Testis (tissue), 5 donors: ENCODE measurements around the gene OR14K1. TPM values are rescaled to one million over a fixed set of nuclear protein-coding genes. Genes with fewer than 3 reads are reported as not detected.
"Not testable (repeated sequence)": the region's sequence is repeated elsewhere in the genome, so short reads cannot be mapped to it uniquely, and the experiment has no call there.

Experiments
- DNase-seq: peaks from one replicate; pipeline ENCODE4 v3.0.0-alpha.2; 2019
- H3K27ac ChIP-seq, 2 donors: fragments of 200-600 bp; sonication (generic); one replicate each; pipeline ENCODE4 v1.5.1; 2019
- H3K27me3 ChIP-seq: fragments of 200-600 bp; sonication (generic); one replicate; pipeline ENCODE4 v1.5.1; 2019
- H3K36me3 ChIP-seq: fragments of 200-600 bp; sonication (generic); one replicate; pipeline ENCODE4 v1.5.1; 2017; ENCODE audit warnings: low read depth; ENCODE audit errors: missing control alignments
- H3K4me1 ChIP-seq: fragments of 200-600 bp; sonication (generic); one replicate; pipeline ENCODE4 v1.5.1; 2019
- H3K4me3 ChIP-seq, 2 donors: fragments of 200-600 bp; sonication (generic); one replicate each; pipeline ENCODE4 v1.5.1; 2017 to 2019
- H3K9me3 ChIP-seq: fragments of 200-600 bp; sonication (generic); one replicate; pipeline ENCODE4 v1.5.1; 2017
- CTCF ChIP-seq, 3 experiments: fragments of 450-650 bp in 2 of 3; fragments of 200-600 bp in 1 of 3; sonication (generic) in 1 of 3; IDR thresholded peaks; one replicate each; pipeline ENCODE4 v1.5.1; 2016 to 2019; ENCODE audit warnings: antibody characterized with exemption in 3 of 3, mild to moderate bottlenecking in 2 of 3, moderate library complexity in 1 of 3
- POLR2A ChIP-seq: fragments of 450-650 bp; IDR thresholded peaks from one replicate; pipeline ENCODE4 v1.6.1; 2017; ENCODE audit warnings: antibody characterized with exemption, mild to moderate bottlenecking, moderate library complexity
- WGBS, 2 donors: methylation state at CpG; one replicate each; pipeline ENCODE4 v1.1.5; 2018; 5-methylcytosine and 5-hydroxymethylcytosine counted together
- intact Hi-C: fragments of 100-400 bp; cut with DNase I; formaldehyde crosslinking; loops from one replicate; pipeline ENCODE4 v1.15.1; 2023; ENCODE audit warnings: low total_unique reads
- long read RNA-seq, 2 donors: transcript quantifications; one replicate each; lab custom pipeline, GENCODE V29; 2026
- polyA plus RNA-seq: library from polyadenylated mRNA; stranded (reverse); fragments of 350-450 nt; fragmentation: Illumina TruSeq; extraction: RNeasy Lipid Tissue Mini Kit (QIAGEN cat#74804); gene quantifications from one replicate; pipeline ENCODE4 v1.2.3, GENCODE V29; 2014; ENCODE audit warnings: low read depth, low replicate concordance; ENCODE audit not compliant: insufficient read depth
- total RNA-seq, 2 donors: library from RNA; depleted of rRNA; stranded (reverse); fragments of >200 nt; gene quantifications; one replicate each; pipeline ENCODE4 v1.2.3, GENCODE V29; 2016

OR14K1 gene
- 1 to 10 TPM; 2.8 to 3.0 TPM for total RNA-seq
- not detected for polyA plus RNA-seq
- long read RNA-seq, donor 1, result 0 reads
- long read RNA-seq, donor 2, result 0 reads

- WGBS, 2 donors, result 96% methylated on average over 1 of the region's 1 CpG
- TF ChIP-seq CTCF (IDR thresholded peaks at IDR 0.05) (no peak), POLR2A (no peak)
- H3K27me3 ChIP-seq, result no peaks in the 10 kb centered on the region
- intact Hi-C loops, result no loop called here
- H3K9me3 ChIP-seq, result no peaks in the 10 kb centered on the region
- no peak within 1 kb of the TSS for H3K27ac ChIP-seq
- no peaks in the 10 kb centered on the region for H3K36me3 ChIP-seq
- H3K4me1 ChIP-seq, result no peaks in the 10 kb centered on the region
- H3K4me3 ChIP-seq, result no peak within 1 kb of the TSS
- DNase-seq, result no peak
Observed at GRCh38 chr1:247738315-247738714, at the start of gene OR14K1. Gene OR14K1, plus strand, starts transcription at chr1:247738615. Its CDS starts 0 bp downstream, at chr1:247738615.

GRCh38 chr1:247701338-247701737 is 37.1 kb upstream of the OR14K1 start:
- intact Hi-C loops, result no loop called here
- no peak for DNase-seq
- WGBS, 2 donors, result 53 to 62% methylated on average over 1 of the region's 1 CpG
- no peaks in the 10 kb centered on the region for H3K36me3 ChIP-seq
- no peaks in the 10 kb centered on the region for H3K27me3 ChIP-seq
- no peaks in the 10 kb centered on the region for H3K4me1 ChIP-seq
- H3K27ac ChIP-seq, result no peak overlapping the region
- no peak overlapping the region for H3K4me3 ChIP-seq
- TF ChIP-seq CTCF (IDR thresholded peaks at IDR 0.05) (no peak), POLR2A (no peak)
- H3K9me3 ChIP-seq, result no peaks in the 10 kb centered on the region

- DNase-seq, intact Hi-C loops, H3K36me3 ChIP-seq, H3K9me3 ChIP-seq, H3K27me3 ChIP-seq, H3K27ac ChIP-seq, H3K4me1 ChIP-seq, H3K4me3 ChIP-seq: not testable (repeated sequence)
- WGBS, 2 donors, result 95 to 99% methylated on average over 8 of the region's 8 CpGs
Observed at GRCh38 chr1:247710681-247711080, 27.7 kb upstream of the OR14K1 start.

- DNase-seq, result no peak
- Histone ChIP-seq H3K4me1 (no peaks in the 10 kb centered on the region), H3K36me3 (no peaks in the 10 kb centered on the region), H3K27me3 (no peaks in the 10 kb centered on the region), H3K4me3 (no peak overlapping the region), H3K27ac (no peak overlapping the region), H3K9me3 (no peaks in the 10 kb centered on the region)
- 91 to 95% methylated on average over 7 of the region's 7 CpGs for WGBS, 2 donors
- TF ChIP-seq CTCF (IDR thresholded peaks at IDR 0.05), result no peak
- no peak for TF ChIP-seq POLR2A
- intact Hi-C loops, result no loop called here
Observed at GRCh38 chr1:247713753-247714152, 24.7 kb upstream of the OR14K1 start.

GRCh38 chr1:247716546-247716945 is 21.9 kb upstream of the OR14K1 start, which contains the start of gene OR6F1:
Gene OR6F1, minus strand, starts transcription at chr1:247716646. Its CDS starts 3,891 bp downstream, at chr1:247712755.
- H3K4me3 ChIP-seq, result no peak within 1 kb of the TSS

More at GRCh38 chr1:247716546-247716945, 21.9 kb upstream of the OR14K1 start, which contains the start of gene OR6F1:
- Histone ChIP-seq H3K27ac (no peak within 1 kb of the TSS), H3K9me3 (no peaks in the 10 kb centered on the region), H3K36me3 (no peaks in the 10 kb centered on the region), H3K27me3 (no peaks in the 10 kb centered on the region), H3K4me1 (no peaks in the 10 kb centered on the region)
- no peak for DNase-seq
- TF ChIP-seq CTCF (IDR thresholded peaks at IDR 0.05) (no peak), POLR2A (no peak)
- intact Hi-C loops, result no loop called here
- 94 to 96% methylated on average over 3 of the region's 3 CpGs for WGBS, 2 donors
